Kidney glomerular epithelial cell (primary cell): ENCODE data around the gene SNPH.
A peak's percentile ranks its signal among the peaks of the same experiment; 100 is the strongest.
"Not testable (repeated sequence)": the region's sequence is repeated elsewhere in the genome, so short reads cannot be mapped to it uniquely, and the experiment has no call there.

ENCODE experiments used
- DNase-seq: peaks from one replicate; lab custom pipeline; 2025; lab: John Stamatoyannopoulos, UW

SNPH gene

GRCh38 chr20:1337441-1337840 is 71.3 kb downstream of the SNPH start:
- no peak for DNase-seq

GRCh38 chr20:1338096-1338495 is 72.0 kb downstream of the SNPH start:
- DNase-seq: no peak

GRCh38 chr20:1338801-1339200 is 72.7 kb downstream of the SNPH start:
- DNase-seq: no peak

- DNase-seq: no peak
These were observed 75.6 kb downstream of the SNPH start for GRCh38 chr20:1341561-1342265.

GRCh38 chr20:1343446-1344124 is 77.5 kb downstream of the SNPH start:
- DNase-seq: not testable (repeated sequence)

- no peak for DNase-seq
These were observed 79.1 kb downstream of the SNPH start for GRCh38 chr20:1345030-1345755.

GRCh38 chr20:1345756-1346093 is 79.6 kb downstream of the SNPH start:
- DNase-seq: no peak

DNA sequence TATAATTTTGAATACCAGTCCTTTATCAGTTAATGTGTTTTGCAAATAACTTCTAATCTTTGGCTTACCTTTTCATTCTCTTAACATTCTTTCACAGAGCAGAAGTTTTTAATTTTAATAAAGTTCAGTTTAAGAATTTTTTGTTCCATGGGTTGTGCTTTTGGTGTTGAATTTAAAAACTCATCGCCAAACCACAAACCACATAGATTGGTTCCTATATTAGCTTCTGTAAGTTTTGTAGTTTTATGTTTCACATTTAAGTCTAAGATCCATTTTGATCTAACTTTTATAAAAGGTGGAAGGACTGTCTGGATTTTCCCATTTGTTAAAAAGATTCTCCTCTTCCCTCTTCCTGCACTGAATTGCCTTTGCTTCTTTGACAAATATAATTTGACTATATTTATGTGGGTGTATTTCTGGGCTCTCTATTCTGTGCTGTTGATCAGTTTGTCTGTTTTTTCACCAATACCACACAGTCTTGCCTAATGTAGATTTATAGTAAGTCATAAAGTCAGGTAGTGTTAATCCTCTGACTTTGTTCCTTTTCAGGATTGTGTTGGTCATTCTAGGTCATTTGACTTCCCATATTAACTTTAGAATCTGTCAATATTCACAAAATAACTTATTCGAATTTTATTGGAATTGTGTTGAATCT is 80.3 kb downstream of the SNPH start:
- no peak for DNase-seq

GRCh38 chr20:1353956-1354355 is 87.9 kb downstream of the SNPH start:
- no peak for DNase-seq

DNA sequence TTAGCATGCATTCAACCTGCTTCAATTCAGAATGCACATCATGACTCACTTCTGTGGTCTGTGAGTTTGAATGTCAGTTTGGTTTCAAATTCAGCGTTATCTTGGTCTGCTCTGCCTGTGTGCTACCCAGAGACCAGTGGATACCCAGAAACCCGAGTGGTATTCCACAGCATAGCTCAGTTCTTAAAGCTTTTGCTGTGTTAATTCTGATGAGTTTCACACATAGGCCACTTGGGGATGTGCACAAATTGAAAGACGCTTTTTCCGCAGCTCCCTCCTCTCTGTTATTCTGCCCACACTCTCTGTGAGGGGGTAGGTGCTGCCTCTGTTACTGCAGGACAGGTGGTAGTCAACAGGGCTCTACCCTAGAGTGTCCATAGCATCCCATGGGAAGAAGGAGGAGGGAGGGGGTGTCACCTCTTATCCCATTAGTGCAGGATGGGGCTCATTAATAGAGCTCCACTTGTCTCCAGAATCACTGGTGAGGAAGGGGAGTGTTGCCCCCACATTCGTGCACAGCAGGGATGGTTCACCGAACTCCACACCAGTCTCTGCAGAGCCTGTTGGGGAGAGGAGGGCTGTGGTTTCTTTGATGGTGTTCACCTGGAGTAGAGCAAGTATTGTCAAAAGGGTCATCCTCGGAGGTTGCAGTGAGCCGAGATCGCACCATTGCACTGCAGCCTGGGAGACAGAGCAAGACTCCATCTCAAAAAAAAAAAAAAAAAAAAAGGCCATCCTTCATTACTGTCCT is 92.0 kb downstream of the SNPH start:
- DNase-seq: peak; percentile 8
